Endothelial cell of umbilical vein (primary cell): ENCODE data around the gene TTLL12.

Experiments used
- CTCF ChIP-seq, 2 donors: IDR thresholded peaks; 1 replicate in 1 of 2; 2 replicates in 1 of 2; pipeline ENCODE4 v1.5.1; 2011; ENCODE audit warnings: low read length in 2 of 2, mild to moderate bottlenecking in 2 of 2, moderate library complexity in 2 of 2, control low read depth in 1 of 2, inconsistent platforms in 1 of 2, low read depth in 1 of 2; ENCODE audit not compliant: insufficient read depth in 1 of 2; ENCODE audit errors: extremely low read depth in 1 of 2
- EZH2 ChIP-seq: IDR thresholded peaks from 2 replicates; pipeline ENCODE4 v1.6.1; 2012; ENCODE audit warnings: borderline replicate concordance, low read depth, mild to moderate bottlenecking, moderate library complexity, low read length, inconsistent platforms; ENCODE audit not compliant: severe bottlenecking
- FOS ChIP-seq: IDR thresholded peaks from 2 replicates; pipeline ENCODE4 v1.6.1; 2011; ENCODE audit warnings: mild to moderate bottlenecking, low read length, moderate library complexity, borderline replicate concordance; ENCODE audit not compliant: insufficient read depth
- GATA2 ChIP-seq: IDR thresholded peaks from 2 replicates; pipeline ENCODE4 v1.7.0; 2011; ENCODE audit warnings: low read depth, mild to moderate bottlenecking, moderate library complexity, mixed read lengths, low read length; ENCODE audit not compliant: insufficient read length, insufficient read depth
- JUN ChIP-seq: IDR thresholded peaks from 2 replicates; pipeline ENCODE4 v1.6.1; 2011; ENCODE audit warnings: borderline replicate concordance, low read depth; ENCODE audit not compliant: insufficient read length, insufficient read depth
- MAX ChIP-seq: IDR thresholded peaks from 2 replicates; pipeline ENCODE4 v1.6.1; 2011; ENCODE audit not compliant: insufficient read depth, insufficient read length
- MYC ChIP-seq: IDR thresholded peaks from one replicate; pipeline ENCODE4 v1.6.1; 2011; ENCODE audit warnings: mild to moderate bottlenecking, low read depth, low read length
- POLR2A ChIP-seq: IDR thresholded peaks from 2 replicates; pipeline ENCODE4 v1.6.1; 2012; ENCODE audit warnings: low read depth, mild to moderate bottlenecking, control low read depth, low read length
- POLR2AphosphoS5 ChIP-seq: IDR thresholded peaks from 2 replicates; pipeline ENCODE4 v1.6.1; 2012; ENCODE audit warnings: low read depth, mild to moderate bottlenecking, control low read depth, low read length, moderate library complexity; ENCODE audit not compliant: insufficient read depth

GRCh38 chr22:43205261-43205691 lies 18.3 kb upstream of the TTLL12 start:
- TF ChIP-seq POLR2AphosphoS5 (no peak), CTCF (IDR thresholded peaks at IDR 0.05; ENCODE audit: extremely low read depth in 1 of 2, insufficient read depth in 1 of 2, low read depth in 1 of 2, low read length in 2 of 2) (no peak), EZH2 (no peak), POLR2A (no peak), MYC (no peak), GATA2 (no peak), MAX (no peak), JUN (no peak), FOS (no peak)
